ENCODE data around the gene WWOX.

The WWOX gene

GRCh38 chr16:79064256-79064972 lies 965.0 kb downstream of the WWOX start:
- DNase-seq, result no peak

DNA sequence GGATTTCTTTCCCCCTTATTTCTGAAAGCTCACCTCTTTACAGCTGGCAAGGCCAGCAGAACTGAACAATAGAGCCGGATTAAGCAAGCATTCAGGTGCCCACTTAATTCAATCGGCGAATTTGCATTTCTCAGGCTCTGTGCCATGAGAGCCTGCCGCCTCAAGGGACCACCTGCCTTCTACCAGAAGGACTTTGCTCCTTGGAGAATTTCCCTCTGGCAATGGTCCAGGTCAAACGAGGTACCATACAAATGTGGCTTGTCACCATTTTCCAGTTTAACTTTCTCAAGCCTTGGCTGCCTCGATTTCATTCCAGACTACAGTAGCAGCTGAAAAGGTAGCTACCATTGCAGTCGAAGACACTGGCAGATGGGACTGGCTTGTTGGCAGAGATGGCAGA lies 967.1 kb downstream of the WWOX start:
- no peak for DNase-seq

- peak; percentile 57 for DNase-seq
These were observed 968.1 kb downstream of the WWOX start for GRCh38 chr16:79067600-79067999.

DNA sequence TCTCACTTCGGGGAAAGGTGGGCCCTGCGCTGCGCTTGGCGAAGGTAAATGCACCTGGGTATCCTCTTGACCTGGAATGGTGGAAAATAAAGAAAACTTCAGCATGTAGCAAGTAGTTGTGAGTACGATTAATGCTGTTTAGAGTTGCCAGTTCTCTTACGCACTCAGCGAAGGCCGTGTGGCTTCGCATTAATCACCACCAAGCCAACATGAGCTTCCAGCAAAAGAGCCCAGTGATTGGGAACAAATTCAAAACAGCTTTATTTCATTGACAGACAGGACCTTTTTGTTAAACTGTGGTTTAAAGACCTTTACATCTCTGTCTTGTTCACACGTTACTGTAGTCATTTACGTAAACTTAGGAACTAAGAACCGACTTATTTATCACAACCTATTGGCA lies 969.7 kb downstream of the WWOX start:
- DNase-seq, result no peak

DNA sequence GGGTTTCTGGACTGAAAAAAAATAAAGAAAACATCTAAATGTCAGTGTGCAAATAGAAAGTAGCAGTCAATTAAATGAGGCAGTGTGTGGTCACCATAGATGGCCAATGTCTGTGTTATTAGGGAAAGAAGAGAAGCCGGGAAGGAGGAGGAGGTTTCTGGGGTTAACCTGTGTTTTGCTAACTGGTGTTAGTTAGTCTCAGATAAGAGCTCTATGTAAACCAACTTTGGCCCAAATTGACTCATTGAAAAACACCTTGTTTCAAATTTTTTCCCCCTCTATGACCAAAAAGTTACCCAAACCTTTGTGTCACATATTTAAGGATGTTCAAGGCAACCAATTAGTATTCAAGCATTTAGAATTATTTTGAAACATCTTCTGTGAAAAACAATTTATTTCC lies 970.2 kb downstream of the WWOX start:
- peak; percentile 62 for DNase-seq

DNA sequence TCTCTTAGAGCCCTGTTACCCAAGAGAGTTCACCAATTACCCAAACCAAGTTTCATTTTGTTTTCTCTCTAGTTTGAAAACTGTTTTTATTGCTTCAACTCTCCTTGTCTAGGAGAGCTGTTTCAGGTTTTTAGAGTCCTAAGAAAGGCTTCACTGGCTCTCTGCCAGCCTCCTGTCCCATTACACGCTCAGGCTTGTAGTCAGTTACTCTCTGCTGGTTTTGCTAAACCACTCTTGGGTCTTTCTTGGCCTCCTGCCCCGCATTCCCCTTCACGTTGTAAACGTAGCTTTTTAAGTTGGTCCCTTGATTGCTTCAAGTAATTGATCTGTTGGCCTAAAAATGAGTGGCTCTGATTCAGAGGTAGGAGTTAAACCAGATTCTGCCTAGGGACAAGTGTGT lies 972.0 kb downstream of the WWOX start:
- DNase-seq, result no peak

- DNase-seq, result no peak
These were observed 973.1 kb downstream of the WWOX start for GRCh38 chr16:79072517-79072916.

DNA sequence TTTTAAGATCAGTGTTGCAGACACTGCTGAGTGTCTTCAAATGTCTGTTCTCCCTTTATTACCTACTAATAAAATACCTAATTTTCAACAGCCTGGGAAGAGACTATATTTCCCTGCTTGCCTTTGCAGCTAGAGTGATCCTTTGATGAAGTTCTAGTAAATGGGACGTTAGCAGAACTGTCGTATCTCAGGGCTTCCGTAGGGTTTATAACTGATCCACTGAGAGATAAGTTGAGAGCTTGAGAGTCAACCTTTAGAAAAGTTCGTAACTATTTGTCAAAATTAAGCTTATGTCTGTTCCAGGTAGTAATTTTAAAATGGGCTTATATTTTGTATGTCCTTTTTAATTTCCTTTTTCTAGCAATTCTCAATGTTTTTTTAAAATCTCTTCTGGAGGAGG lies 974.1 kb downstream of the WWOX start:
- no peak for DNase-seq

GRCh38 chr16:79074541-79074940 lies 975.1 kb downstream of the WWOX start:
- no peak for DNase-seq

- no peak for DNase-seq
These were observed 975.5 kb downstream of the WWOX start for GRCh38 chr16:79074951-79075350.

DNA sequence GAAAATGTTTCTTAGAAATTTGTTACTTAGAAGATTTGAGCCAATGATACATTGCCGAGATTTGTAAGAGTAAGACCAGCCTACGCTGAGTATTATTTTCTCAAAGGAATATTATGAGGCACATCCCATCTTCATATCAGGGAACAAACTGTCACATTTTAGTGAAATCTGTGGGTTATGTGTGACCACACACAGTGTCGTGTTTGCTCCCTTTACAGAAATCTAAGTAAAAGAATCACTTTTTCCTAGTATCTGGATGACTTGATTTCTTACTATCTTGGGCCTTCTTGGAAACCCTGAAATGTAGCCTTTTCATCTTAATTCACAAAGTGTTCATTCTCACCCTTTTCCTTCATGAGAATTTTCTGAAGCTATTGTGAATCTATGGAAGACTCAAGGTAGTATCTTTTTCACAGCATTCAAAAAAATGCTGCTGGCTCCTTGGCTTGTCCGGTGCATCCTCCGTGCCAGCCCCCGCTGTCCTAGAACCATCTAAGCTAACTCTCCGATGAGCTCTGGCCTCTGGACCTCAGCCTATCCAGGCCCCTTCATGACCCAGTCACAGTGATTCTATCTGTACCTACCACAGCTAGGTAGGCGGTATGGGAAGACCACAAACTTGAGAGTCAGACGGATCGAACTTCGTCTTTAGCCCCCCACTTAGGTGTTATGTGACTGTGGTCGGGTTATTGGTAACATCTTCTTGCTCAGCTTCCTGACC lies 976.8 kb downstream of the WWOX start:
- peak; percentile 73 for DNase-seq

- DNase-seq, result no peak
These were observed 977.9 kb downstream of the WWOX start for GRCh38 chr16:79077346-79077745.

DNA sequence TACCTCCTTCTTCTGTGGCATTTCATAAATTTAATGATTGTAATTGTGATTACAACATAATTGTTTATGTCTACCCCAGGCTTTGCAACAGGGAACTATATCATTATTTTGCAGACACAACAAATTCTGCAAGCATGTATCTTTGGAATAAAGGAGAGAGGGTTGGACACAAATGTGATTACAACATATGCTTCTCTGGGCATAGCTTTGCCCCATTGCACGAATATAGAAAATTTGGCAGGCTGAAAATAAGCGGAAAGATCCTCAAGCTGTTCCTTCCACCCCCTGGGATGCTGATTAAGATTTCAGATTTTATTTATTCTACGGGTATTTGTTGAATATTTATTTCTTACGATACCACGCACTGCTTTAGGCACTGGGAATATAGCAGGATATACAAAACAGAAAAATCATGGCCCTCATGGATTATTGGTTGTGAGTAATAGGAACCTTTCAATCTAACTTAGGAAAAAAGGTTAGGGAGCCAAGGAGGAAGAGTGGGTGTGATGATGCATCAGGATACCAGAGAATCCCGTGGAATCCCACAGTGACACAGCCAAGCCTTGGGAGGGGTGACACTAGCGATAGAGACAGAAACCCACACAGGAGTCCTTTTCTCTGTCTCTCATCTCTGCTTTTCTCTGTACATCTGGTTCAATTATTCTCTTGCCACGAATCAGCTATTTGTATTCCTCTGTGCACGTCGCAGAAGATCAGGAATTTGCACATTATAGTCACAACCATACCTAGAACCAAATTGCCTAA lies 980.4 kb downstream of the WWOX start:
- no peak for DNase-seq

GRCh38 chr16:79081297-79082066 lies 982.0 kb downstream of the WWOX start:
- DNase-seq, result peak; percentile 88

GRCh38 chr16:79082970-79083369 lies 983.5 kb downstream of the WWOX start:
- peak; percentile 58 for DNase-seq

GRCh38 chr16:79083508-79084299 lies 984.2 kb downstream of the WWOX start:
- no peak for DNase-seq

- no peak for DNase-seq
These were observed 989.5 kb downstream of the WWOX start for GRCh38 chr16:79088971-79089370.

DNA sequence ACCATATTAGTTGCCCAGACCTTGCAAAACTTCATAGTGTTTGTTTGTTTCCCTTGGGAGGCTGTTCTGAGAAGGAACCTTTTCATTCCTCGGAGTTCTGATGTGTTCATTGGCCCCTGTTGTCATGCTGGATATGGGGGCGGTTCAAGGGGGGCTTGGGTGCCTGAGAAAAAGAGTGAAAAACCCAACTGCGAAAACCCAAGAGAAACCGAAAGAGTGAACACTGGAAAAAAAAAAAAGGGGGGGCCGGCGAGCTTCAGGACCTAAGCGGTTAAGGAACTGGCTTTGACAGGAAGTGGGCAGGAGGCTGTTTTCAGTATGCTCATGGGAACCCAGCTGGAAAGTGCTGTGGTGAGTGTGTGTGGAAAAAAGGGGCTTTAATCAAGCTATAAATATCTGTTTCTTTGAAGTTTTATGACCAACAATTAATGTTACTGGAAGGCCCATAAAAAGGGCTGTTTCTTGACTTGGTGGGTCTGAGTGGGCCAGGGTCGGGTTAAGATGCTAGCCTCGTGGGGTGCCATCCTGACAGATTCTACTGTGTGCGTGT lies 990.4 kb downstream of the WWOX start:
- peak; percentile 79 for DNase-seq

DNA sequence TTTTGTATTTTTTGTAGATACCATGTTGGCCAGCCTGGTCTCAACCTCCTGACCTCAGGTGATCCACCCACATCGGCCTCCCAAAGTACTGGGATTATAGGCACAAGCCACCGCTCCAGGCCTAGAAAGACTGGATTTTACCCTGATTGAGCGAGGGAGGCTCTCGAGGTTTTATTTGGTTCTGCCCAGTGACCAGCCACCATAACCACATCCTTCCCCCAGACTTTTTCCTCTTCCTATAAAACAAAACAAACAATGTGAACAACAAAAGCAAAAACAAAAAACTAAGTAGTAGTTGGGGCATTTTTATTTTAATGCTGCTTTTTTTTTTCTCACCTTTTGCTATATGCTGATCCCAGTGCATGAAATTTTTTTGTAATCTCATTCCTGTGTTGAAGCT lies 991.5 kb downstream of the WWOX start:
- DNase-seq, result no peak

DNA sequence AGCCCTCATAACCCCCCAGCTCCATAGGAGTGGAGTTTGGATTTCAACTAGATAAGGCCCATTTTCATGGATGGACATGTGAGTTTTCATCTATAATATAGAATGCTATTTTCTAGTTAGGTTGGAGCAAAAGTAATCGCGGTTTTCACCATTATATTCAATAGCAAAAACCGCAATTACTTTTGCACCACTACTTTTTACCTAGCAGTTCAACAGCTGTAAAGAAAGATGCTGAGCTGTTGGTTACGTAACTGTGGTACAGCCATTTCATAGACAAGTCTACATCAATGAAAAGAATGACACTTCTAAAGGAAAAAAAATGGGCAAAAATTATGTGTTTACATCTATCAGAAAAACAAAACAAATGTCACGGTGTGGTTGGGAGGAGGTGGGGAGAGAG lies 993.4 kb downstream of the WWOX start:
- DNase-seq, result no peak

DNA sequence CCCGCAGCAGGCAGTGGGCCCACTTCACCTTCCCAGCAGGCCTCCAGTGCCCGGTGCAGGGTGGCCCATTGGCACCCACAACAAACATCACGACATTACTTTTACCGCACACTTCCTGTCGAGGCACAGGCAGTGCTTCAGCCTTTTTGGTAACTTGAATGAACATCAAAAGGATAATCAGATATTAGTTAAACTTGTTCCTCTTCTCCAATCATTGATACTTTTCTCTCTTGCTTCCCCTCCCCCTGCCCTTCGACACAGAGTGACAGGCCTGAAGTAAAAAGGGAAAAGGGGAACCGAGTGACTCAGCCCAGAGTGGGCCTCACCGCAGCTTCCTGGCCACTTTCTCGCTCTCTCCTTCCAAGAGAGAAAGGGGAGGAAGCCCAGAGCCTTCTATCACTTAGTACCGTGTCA lies 994.1 kb downstream of the WWOX start:
- peak; percentile 67 for DNase-seq

DNA sequence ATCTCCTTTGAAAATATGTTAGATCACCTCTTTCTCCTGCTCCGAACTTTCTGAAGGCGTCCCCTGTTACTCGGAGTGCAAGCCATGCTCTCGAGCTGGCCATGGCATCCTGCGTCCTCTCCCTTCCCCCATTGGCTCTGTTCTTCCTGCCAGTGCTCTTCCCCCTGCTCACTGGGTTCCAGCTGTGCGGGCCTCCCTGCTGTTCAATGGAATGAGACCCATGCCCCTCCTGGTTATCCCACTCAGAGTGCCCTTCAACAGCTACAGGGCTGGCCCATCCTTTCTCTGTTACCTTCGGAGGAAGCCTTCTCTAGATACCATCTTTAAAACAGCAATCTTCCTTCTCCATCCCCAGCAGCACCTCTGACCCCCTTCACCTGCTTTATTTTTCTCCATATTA lies 996.8 kb downstream of the WWOX start:
- DNase-seq, result no peak

Data from activated CD4-positive, alpha-beta T cell treated with anti-CD3 and anti-CD28 coated beads, Interleukin-10, Interleukin-2, amounts not matched to agents 100 ng/mL and 50 ng/mL, durations not matched to agents 16 hours and 8 hours (primary cell).